Measurements from ENCODE around the gene FKTN.
"Not testable (repeated sequence)": the region's sequence is repeated elsewhere in the genome, so short reads cannot be mapped to it uniquely, and the experiment has no call there.

The FKTN gene

GRCh38 chr9:105557804-105558610, at the start of gene FKTN:
TSS of gene FKTN (plus strand) at chr9:105558131. CDS start at chr9:105575033, 16,902 bp downstream.
- DNase-seq (ENCODE audit: low spot score) = peak; percentile 90

- DNase-seq (ENCODE audit: low spot score) = no peak
Measured at GRCh38 chr9:105508530-105508929, 49.4 kb upstream of the FKTN start.

GRCh38 chr9:105510024-105510423, 47.9 kb upstream of the FKTN start:
- no peak for DNase-seq (ENCODE audit: low spot score)

- no peak for DNase-seq (ENCODE audit: low spot score)
Measured at GRCh38 chr9:105511446-105511845, 46.5 kb upstream of the FKTN start.

GRCh38 chr9:105515811-105516413, 42.0 kb upstream of the FKTN start:
- DNase-seq (ENCODE audit: low spot score) = no peak

- not testable (repeated sequence) for DNase-seq (ENCODE audit: low spot score)
Measured at GRCh38 chr9:105519710-105520369, 38.1 kb upstream of the FKTN start.

- not testable (repeated sequence) for DNase-seq (ENCODE audit: low spot score)
Measured at GRCh38 chr9:105520992-105521391, 36.9 kb upstream of the FKTN start.

GRCh38 chr9:105522618-105523385, 35.1 kb upstream of the FKTN start:
- not testable (repeated sequence) for DNase-seq (ENCODE audit: low spot score)

GRCh38 chr9:105531530-105531929, 26.4 kb upstream of the FKTN start:
- no peak for DNase-seq (ENCODE audit: low spot score)

- DNase-seq (ENCODE audit: low spot score) = no peak
Measured at GRCh38 chr9:105535920-105536668, 21.8 kb upstream of the FKTN start.

GRCh38 chr9:105539452-105539851, 18.5 kb upstream of the FKTN start:
- no peak for DNase-seq (ENCODE audit: low spot score)

GRCh38 chr9:105541838-105542237, 16.1 kb upstream of the FKTN start:
- no peak for DNase-seq (ENCODE audit: low spot score)

- DNase-seq (ENCODE audit: low spot score) = no peak
Measured at GRCh38 chr9:105554042-105554441, 3.9 kb upstream of the FKTN start.

GRCh38 chr9:105572455-105572854, 14.5 kb downstream of the FKTN start:
- DNase-seq (ENCODE audit: low spot score) = no peak

GRCh38 chr9:105579952-105580351, 22.0 kb downstream of the FKTN start:
- DNase-seq (ENCODE audit: low spot score) = not testable (repeated sequence)

- not testable (repeated sequence) for DNase-seq (ENCODE audit: low spot score)
Measured at GRCh38 chr9:105581550-105581949, 23.6 kb downstream of the FKTN start.

- no peak for DNase-seq (ENCODE audit: low spot score)
Measured at GRCh38 chr9:105593145-105593544, 35.2 kb downstream of the FKTN start.

GRCh38 chr9:105608721-105609598, 51.0 kb downstream of the FKTN start:
- DNase-seq (ENCODE audit: low spot score) = peak; percentile 75

- DNase-seq (ENCODE audit: low spot score) = peak; percentile 28
Measured at GRCh38 chr9:105621001-105621400, 63.1 kb downstream of the FKTN start.

- no peak for DNase-seq (ENCODE audit: low spot score)
Measured at GRCh38 chr9:105625088-105625487, 67.2 kb downstream of the FKTN start.
